Neural crest cell (in vitro differentiated cells): Measurements from ENCODE around the gene RBM45. TPM values are rescaled to one million over a fixed set of nuclear protein-coding genes. Genes with fewer than 3 reads are reported as not detected.

Experiments
- DNase-seq: peaks from one replicate; pipeline ENCODE4 v3.0.0; 2021; ENCODE audit warnings: low read depth, mixed read lengths, low spot score
- H3K27ac Mint-ChIP-seq: one replicate; pipeline ENCODE4 v1.8.0; 2021; ENCODE audit warnings: mild to moderate bottlenecking, mixed read lengths; ENCODE audit not compliant: unreplicated experiment
- H3K27me3 Mint-ChIP-seq: 2 replicates; pipeline ENCODE4 v1.8.0; 2021; ENCODE audit warnings: low read depth, mild to moderate bottlenecking, mixed read lengths
- H3K36me3 Mint-ChIP-seq: 2 replicates; pipeline ENCODE4 v1.8.0; 2021; ENCODE audit warnings: low read depth, mild to moderate bottlenecking, mixed read lengths
- H3K4me1 Mint-ChIP-seq: 2 replicates; pipeline ENCODE4 v1.8.0; 2021; ENCODE audit warnings: mixed read lengths
- H3K4me3 Mint-ChIP-seq: one replicate; pipeline ENCODE4 v1.8.0; 2021; ENCODE audit warnings: mild to moderate bottlenecking, mixed read lengths
- H3K9me3 Mint-ChIP-seq: 2 replicates; pipeline ENCODE4 v1.8.0; 2021; ENCODE audit warnings: mixed read lengths
- total RNA-seq: library from RNA; stranded (reverse); gene quantifications from 2 replicates; pipeline ENCODE4 v1.2.1, GENCODE V29; 2021
- TF ChIP-seq, protein P1 (sequence below): fragments of 200-600 bp; sonication (generic); conservative IDR thresholded peaks from 2 replicates; pipeline ENCODE4 v1.5.0; 2021; ENCODE audit warnings: antibody characterized with exemption, mild to moderate bottlenecking

The RBM45 gene
- total RNA-seq, 1 donor from 2014 or later, result 15.9 TPM

DNA sequence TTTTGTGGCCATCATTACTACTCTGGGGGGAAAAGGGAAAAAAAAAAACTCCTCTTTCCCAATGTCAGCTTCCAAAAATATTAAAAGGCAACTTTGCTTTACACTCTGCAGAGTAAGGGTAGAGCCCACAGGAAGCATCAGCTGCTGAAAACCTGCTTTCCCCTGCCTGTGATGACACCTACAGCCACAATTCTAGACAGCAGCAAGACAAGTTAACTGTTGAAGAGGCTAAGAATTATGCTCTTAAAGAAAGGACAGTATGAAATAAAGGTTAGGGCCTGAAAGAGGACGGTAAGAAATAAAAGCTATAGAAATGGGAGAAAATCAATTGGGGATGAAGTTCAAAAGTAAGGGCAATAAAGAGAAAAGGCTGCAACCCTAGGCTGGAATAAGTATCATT, 42.7 kb upstream of the RBM45 start:
- Mint-ChIP-seq H3K9me3 (no peaks in the 10 kb centered on the region), H3K27me3 (peaks cover 62% of the 10 kb centered on the region), H3K27ac (no peak overlapping the region), H3K36me3 (no peaks in the 10 kb centered on the region), H3K4me1 (peaks cover 13% of the 10 kb centered on the region), H3K4me3 (no peak overlapping the region)
- TF ChIP-seq, protein P1, sequence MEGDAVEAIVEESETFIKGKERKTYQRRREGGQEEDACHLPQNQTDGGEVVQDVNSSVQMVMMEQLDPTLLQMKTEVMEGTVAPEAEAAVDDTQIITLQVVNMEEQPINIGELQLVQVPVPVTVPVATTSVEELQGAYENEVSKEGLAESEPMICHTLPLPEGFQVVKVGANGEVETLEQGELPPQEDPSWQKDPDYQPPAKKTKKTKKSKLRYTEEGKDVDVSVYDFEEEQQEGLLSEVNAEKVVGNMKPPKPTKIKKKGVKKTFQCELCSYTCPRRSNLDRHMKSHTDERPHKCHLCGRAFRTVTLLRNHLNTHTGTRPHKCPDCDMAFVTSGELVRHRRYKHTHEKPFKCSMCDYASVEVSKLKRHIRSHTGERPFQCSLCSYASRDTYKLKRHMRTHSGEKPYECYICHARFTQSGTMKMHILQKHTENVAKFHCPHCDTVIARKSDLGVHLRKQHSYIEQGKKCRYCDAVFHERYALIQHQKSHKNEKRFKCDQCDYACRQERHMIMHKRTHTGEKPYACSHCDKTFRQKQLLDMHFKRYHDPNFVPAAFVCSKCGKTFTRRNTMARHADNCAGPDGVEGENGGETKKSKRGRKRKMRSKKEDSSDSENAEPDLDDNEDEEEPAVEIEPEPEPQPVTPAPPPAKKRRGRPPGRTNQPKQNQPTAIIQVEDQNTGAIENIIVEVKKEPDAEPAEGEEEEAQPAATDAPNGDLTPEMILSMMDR, result no peak
- DNase-seq, result no peak

DNA sequence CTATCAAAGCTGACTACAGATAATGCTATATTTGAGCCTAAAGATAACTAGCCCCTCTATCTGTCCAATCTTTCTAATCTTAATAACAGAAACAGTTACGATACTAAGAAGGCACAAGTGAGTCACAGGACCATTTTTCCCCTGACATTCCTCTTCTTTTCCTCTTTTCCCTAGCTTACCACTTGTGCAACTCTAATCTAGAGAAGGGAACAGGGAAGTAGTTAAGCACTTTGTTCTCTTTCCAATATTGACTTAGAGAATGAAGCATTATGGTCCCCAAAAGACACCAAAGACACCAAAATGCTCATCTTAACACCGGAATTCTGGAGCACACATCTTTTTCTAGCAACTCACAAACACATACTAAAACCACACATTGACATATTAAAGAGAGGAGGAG, 41.4 kb upstream of the RBM45 start:
- Mint-ChIP-seq H3K4me3 (peak overlapping the region; percentile 27), H3K9me3 (no peaks in the 10 kb centered on the region), H3K36me3 (no peaks in the 10 kb centered on the region), H3K27ac (no peak overlapping the region), H3K27me3 (peaks cover 68% of the 10 kb centered on the region), H3K4me1 (peaks cover 13% of the 10 kb centered on the region)
- DNase-seq, result no peak
- TF ChIP-seq, protein P1, result no peak

- Mint-ChIP-seq H3K36me3 (no peaks in the 10 kb centered on the region), H3K9me3 (no peaks in the 10 kb centered on the region), H3K27me3 (peaks cover 70% of the 10 kb centered on the region), H3K4me3 (peak overlapping the region; percentile 89), H3K27ac (no peak overlapping the region), H3K4me1 (peaks cover 13% of the 10 kb centered on the region)
- TF ChIP-seq, protein P1, result no peak
- no peak for DNase-seq
Measured at GRCh38 chr2:178072000-178072382, 40.2 kb upstream of the RBM45 start.

DNA sequence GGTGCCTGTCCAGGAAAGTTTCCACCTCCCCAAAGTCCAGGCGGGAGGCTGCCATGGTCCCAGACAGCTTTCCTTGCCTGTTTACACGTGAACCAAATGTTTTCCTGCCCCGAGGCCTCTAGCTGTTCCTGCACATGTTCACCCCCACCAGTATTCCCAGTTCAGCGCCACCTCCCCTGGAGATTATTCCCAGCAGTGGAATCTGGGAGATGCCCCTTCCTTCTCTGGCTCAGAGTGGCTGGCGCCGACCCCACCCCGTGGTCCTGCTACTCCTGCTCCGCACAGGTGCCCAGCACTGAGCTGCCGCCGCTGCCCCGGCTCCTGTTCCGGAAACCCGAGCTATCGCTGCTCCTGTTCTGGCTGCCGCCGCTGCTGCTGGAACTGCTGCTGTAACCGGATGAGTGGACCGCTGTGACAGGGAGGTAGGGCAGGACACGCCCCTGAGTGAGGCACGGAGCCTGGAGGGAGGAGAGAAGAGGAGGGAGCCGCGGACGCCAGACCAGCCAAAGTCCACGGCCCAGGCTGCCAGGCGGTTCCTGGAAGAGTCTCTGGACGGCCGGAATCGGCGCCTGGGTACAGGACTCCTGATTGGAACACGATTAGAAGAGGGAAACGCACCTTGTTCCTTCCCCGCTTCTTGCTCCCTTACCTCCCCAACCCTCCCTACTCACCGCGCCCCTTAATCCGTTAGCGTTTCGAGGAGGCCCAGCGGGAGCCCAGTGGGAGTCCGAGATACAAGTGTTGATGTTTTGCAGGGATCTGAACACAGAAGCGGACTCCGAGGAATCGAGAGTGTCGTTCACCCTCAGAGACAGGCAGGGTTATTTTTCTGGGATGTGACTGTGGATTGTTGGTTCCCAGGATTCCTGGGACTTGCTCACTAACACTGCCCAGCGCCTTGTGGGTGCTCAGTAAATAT, 39.6 kb upstream of the RBM45 start, which contains the start of gene PDE11A:
TSS of gene PDE11A (minus strand) at position 395 of the 919 bp plus-strand sequence. CDS start at position 55, 340 bp downstream.
- Mint-ChIP-seq H3K4me3 (peak within 1 kb of the TSS; percentile 89), H3K27me3 (peaks cover 73% of the 10 kb centered on the region), H3K27ac (peak within 1 kb of the TSS; percentile 40), H3K4me1 (peaks cover 13% of the 10 kb centered on the region), H3K36me3 (no peaks in the 10 kb centered on the region), H3K9me3 (no peaks in the 10 kb centered on the region)
- DNase-seq, result peak; percentile 64
- TF ChIP-seq, protein P1, result no peak

DNA sequence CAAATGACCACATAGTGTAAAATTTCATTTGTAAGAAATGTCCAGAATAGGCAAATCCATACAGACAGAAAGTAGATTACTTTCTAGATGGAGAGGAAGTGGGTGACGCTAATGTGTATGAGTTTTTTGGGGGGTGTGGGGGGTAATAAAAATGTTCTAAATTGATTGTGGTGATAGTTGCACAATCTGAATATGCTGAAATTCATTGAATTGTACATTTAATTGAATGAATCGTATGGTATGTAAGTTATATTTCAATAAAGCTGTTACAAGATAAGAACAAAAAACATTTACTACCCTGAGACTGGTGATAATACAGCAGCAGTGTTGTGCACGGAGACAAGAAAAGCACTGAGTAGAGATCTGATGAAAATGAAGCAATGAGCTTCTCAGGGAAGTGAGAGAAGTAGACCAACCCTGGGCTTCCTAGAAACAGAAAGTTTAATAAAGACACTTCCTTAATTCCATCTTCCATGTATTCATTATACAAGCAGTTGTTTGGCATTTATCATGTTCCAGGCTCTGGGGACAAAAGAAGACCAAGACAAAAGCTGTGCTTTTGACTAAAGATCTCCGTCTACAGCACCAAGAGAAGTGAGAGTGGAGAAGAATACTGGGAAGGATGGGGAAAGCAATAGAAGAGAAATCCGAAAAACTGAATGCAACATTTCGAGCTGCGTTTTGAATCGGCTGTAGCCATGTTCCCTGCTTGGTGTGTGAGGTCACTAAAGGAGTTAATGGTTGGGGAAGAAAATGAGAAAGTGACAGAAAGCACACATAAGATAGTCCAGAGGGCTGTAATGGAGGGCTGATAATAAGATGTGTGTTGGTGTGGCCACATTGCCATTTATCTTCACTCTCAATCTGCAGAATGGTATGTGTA, 37.9 kb upstream of the RBM45 start:
- Mint-ChIP-seq H3K27me3 (peaks cover 67% of the 10 kb centered on the region), H3K4me1 (peaks cover 13% of the 10 kb centered on the region), H3K27ac (no peak overlapping the region), H3K9me3 (peaks cover 2% of the 10 kb centered on the region), H3K4me3 (no peak overlapping the region), H3K36me3 (no peaks in the 10 kb centered on the region)
- TF ChIP-seq, protein P1, result no peak
- DNase-seq, result no peak
